Activated CD8-positive, alpha-beta memory T cell treated with anti-CD3 and anti-CD28 coated beads, Interleukin-2, amount 50 U/mL, for 4 hours (primary cell): Measurements from ENCODE around the gene STXBP2.

Experiments used
- DNase-seq: peaks from one replicate; pipeline ENCODE4 v3.0.0-alpha.2; 2020

The STXBP2 gene

DNA sequence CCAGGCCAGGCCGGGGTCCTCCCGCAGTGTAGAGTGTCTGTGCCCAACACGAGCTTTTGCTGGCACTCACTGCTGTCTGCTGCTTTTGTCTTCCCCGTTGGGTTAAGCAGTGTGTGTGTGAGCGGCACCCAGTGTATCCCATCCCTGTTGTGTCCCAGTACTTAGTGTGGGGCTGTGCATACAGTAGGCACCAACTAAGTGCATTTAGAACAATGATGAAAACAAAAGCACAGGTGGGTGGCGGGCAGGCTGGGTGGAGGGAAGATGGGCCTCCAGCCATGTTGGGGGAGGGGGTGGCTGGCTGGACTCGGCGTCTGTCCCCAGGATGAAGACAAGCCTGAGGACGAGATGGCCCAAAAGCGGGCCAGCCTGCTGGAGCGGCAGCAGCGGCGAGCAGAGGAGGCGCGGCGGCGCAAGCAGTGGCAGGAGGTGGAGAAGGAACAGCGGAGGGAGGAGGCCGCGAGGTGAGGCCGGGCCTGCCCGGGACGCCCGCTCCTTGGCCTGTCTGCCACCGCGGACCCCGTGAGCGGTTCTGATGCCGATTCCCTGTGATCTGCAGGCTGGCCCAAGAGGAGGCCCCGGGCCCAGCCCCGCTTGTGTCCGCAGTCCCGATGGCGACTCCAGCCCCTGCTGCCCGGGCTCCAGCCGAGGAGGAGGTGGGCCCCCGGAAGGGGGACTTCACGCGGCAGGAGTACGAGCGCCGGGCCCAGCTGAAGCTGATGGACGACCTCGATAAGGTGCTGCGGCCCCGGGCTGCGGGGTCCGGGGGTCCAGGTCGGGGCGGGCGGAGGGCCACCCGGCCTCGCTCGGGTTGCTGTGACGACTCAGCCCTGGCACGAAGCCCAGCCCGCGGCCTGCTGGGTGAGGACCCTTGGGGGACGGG, 21.8 kb upstream of the STXBP2 start:
- DNase-seq, result no peak

DNA sequence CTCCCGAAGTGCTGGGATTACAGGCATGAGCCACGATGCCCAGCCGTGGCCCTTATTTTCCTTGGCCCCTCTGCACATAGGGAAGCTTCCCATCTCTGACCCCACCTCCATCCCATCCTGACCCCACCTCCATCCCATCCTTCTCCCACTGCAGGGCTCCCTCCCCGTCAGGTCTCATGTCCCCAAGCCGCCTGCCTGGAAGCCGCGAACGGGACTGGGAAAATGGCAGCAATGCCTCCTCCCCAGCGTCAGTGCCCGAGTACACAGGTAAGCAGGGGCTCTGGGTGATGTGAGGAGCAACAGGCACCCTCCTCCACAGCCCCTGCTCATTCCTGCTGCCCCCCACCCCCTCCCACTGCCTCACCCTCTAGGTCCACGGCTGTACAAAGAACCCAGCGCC, 19.7 kb upstream of the STXBP2 start:
- no peak for DNase-seq

DNA sequence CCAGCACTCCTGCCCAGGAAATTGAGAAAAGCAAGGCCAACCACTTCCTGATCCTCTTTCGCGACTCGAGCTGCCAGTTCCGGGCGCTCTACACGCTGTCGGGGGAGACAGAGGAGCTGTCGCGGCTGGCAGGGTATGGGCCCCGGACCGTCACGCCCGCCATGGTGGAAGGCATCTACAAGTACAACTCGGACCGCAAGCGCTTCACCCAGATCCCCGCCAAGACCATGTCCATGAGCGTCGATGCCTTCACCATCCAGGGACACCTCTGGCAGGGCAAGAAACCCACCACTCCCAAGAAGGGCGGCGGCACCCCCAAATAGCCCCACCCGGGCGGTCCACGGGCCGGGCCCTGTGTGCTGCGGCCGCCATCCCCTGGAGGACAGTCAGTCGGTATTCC, 19.2 kb upstream of the STXBP2 start:
- no peak for DNase-seq

DNA sequence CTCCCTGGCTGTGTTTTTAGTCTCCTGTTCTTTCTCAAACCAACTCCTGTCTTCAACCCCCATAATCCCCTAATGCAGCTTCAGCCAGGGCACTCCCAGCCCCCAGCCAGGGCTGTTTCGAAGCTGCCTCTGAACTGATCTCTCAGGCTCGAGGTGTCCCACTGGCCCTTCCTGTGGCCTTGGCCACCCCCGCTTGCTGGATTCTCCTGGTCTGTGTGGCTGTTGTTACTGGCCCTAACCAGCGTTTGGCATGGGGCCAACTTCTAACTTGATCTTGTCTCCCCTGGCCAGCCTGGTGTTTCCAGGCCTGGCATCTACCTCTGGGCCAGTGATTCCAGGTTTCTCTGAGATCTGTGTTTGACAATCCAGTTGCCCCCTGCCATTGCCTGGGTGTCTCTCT, 18.6 kb upstream of the STXBP2 start:
- DNase-seq, result no peak

DNA sequence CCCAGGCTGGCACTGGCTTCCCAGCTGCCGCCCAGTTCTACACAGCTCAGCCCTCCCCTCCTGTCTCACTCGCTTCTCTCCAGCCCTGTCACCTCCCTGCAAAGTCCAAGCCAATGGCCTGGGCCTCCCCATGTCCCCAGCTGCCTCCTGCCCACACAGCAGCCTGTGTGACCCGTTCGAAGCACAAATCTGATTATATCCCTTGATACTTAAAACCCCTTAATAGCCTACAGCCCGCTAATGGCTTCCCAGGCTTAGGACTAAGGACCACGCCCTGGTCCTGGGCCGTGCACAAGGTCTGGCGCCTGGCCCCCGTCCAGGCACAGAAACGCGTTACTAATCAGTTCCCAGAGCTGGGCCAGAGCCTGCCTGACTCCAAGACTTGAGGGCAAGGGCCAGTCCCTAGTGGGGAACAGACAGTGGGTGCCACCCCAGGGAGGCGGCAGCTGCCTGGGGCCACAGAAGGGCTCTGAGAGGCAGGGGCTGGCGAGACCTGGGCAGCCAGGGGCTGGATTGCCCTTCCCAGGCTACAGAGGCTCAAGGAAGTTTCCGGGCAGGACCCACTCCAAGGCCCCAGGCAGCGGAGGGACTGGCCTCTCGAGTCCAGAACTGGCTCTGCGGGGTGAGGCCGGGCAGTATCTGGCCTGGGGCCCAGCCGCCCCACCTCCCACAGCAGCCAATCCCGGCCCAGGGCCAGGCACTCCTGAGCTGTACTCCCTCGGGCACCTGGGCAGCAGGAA, 18.0 kb upstream of the STXBP2 start:
- DNase-seq, result no peak

DNA sequence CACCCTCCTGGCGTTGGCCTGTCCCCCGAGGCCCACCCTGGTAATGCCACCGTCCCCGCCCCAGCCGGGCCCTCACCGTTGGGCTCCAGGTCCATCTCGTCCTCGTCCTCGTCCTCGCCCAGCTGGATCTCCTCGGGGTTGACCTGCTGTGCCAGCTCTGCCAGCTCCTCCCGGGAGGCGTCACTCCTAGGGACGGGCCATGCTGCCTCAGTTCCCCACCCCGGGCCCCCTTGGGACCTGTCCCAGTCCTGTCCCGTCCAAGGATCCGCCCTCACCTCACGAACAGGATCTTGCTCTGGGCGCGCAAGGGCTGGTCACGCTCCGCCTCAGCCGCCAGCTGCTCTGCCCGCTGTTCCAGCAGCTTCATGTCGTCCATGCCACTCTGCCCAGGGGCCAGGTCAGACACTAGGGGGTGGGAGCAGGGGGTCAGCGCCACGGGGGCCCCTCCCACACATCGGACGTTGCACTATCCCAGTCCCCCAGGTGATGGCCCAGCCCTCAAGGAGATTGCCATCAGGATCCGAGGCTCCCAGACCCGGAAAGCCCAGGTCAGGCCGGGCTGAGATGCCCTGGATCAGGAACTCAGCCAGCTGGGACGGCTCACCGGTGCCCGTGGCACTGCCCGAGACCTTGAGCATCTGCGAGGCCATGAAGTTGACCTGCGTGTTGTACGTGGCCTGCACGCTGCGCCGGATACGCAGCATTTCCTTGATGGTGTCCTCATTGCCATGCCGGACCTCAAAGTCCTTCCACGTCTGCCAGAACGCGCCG, 17.1 kb upstream of the STXBP2 start:
- DNase-seq, result no peak

GRCh38 chr19:7620442-7621412, 16.2 kb upstream of the STXBP2 start:
- no peak for DNase-seq

- no peak for DNase-seq
Observed at GRCh38 chr19:7622933-7623685, 13.8 kb upstream of the STXBP2 start.

- peak; percentile 12 for DNase-seq
Observed at GRCh38 chr19:7623725-7624603, 12.9 kb upstream of the STXBP2 start.

- DNase-seq, result no peak
Observed at GRCh38 chr19:7624810-7625209, 12.1 kb upstream of the STXBP2 start.

- DNase-seq, result no peak
Observed at GRCh38 chr19:7625763-7626372, 11.0 kb upstream of the STXBP2 start.

GRCh38 chr19:7627166-7627565, 9.7 kb upstream of the STXBP2 start:
- no peak for DNase-seq

DNA sequence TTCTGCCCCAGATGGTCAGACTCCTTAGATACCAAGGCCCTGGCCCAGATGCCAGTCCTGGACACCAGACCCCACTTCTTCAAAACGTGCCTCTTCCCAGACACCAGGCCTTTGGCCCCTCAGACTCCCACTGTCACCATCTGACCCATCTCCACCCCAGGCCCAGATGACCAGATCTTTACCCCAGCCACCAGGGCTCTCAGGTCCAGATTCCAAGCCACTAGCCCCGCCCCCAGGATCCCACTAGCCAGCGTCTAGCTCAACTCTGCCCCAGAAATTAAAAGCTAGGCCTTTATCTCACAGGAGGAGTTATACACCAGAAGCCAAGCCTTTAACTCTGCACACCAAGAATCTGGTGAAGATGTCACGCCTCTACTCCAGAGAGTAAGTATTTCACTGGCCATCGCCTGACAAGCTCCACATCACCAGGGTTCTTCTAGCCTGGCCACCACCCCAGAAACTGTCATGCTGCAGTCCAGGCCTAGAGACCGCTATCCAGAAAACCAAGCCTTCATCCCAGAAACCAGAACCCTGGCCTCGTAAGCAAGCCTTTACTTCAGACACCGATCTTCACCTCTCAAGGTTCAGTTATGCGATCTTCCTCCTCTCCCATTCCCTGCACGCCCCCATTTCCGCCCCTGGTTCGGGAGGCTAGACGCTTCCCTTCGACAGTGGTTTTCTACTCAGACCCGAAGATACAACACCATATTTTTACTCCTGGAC, 8.2 kb upstream of the STXBP2 start:
- no peak for DNase-seq

- DNase-seq, result peak; percentile 90
Observed at GRCh38 chr19:7629347-7630054, 7.4 kb upstream of the STXBP2 start, which contains the start of the genes PET100 and XAB2. PET100 (plus strand) TSS chr19:7629793; CDS start chr19:7629834, 41 bp downstream. XAB2 (minus strand) TSS chr19:7629545; CDS start chr19:7629527, 18 bp downstream.

DNA sequence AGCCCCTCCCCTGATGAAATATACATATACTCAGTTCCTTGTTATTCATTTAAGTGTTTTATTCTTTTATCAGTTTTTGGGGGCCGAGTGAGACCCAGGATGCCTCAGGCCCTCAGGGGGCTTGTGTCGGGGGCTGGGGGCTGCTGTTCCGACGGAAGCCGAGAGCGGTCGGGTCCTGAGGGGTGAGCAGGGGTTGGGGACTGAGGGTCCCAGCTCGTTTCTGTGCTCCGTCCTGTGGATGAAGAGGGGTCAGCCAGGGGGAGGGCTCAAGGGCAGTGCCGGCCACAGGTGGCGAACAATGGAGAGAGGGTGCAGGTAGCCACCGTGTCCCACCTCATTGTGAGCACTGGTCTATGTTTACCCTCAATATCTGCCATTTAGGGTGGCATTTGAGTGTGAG, 5.3 kb upstream of the STXBP2 start:
- DNase-seq, result no peak

DNA sequence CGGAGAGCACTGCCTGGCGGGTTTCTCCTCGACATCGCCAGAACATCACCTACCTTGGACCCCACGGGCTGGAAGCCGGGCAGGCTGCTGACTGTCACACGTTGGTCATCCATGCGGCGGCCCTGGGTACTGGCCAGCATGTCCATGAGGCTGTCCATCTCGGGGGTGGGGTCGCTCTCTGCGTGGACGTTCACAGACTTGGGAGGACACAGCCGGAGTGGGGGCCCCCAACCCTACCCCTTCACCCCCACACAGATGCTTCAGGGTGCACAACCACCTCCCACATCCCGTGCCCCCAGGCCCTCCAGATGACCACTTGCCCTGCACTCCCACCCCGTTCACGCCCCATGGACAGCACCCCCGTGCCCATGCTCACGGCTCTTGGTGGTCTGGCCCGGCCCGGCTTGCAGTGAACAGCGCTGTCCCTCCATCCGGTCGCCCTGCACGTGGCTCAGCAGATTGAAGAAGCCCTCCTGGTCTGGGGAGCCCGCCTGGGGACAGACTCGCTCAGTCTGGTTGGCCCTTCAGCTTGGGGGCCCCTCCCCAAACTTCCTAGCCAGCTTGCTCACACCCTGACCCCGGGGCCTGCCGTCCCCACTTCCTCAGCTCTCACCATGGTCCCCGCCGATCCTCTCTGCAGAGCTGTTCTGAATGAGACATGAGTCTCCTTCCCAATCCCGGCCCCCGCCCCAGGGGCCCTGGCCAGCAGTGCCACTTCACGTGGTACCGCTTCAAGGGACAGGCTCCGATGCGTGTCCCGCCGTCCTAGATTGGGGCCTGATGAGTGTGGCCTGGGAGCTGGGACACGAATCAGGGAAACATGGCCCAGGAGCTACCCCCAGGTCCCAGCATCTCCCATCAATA, 4.3 kb upstream of the STXBP2 start:
- no peak for DNase-seq

DNA sequence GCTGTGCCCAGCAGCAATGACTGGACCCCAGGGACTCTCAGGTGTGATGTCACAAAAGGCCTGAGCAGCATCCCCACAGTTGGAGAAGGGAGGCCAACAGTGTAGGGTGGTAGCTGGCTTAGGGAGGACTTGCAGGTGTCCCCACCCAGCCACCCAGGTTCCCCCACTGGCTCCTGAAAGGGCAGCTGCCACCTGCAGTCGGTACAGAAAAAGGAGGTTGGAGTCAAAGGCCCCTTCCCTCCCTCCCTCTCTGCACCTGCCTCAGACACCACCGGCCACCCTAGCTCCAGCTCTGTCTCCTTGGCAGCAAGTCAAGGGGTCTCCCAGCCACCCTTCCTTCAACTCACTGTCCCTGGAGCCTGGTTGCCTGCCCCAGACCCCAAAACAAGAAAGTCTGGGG, 3.2 kb upstream of the STXBP2 start, which contains the start of gene PCP2:
TSS of gene PCP2 (minus strand) at position 22 of the 400 bp plus-strand sequence. CDS start 262 bp downstream, outside the sequence.
- DNase-seq, result no peak
